HepG2 (cell line): ENCODE measurements around the gene GLB1L. TPM values are rescaled to one million over a fixed set of nuclear protein-coding genes. Genes with fewer than 3 reads are reported as not detected.

Experiments
- CBX5 ChIP-seq: sonication (generic); formaldehyde crosslinking; IDR thresholded peaks from 2 replicates; pipeline ENCODE4 v1.4.0; 2020; ENCODE audit warnings: missing genetic modification reagents, borderline replicate concordance
- FOXC1 ChIP-seq: sonication (generic); formaldehyde crosslinking; IDR thresholded peaks from 2 replicates; pipeline ENCODE4 v1.8.0; 2022; ENCODE audit warnings: mild to moderate bottlenecking, missing genetic modification reagents, borderline replicate concordance
- HNF4G ChIP-seq, 2 experiments: sonication (generic) in 1 of 2; formaldehyde crosslinking in 1 of 2; IDR thresholded peaks; 2 replicates each; pipeline versions ENCODE4 v1.4.0 to v1.6.1; 2011 to 2020; ENCODE audit warnings: borderline replicate concordance in 2 of 2, low read depth in 2 of 2, mild to moderate bottlenecking in 2 of 2, low read length in 1 of 2, missing genetic modification reagents in 1 of 2, moderate library complexity in 1 of 2
- KLF6 ChIP-seq: IDR thresholded peaks from 2 replicates; pipeline ENCODE4 v1.8.0; 2016; ENCODE audit warnings: missing biosample characterization, missing genetic modification reagents
- MAZ ChIP-seq, 2 experiments: sonication (generic) in 1 of 2; formaldehyde crosslinking in 1 of 2; IDR thresholded peaks; 2 replicates each; pipeline versions ENCODE4 v1.5.0 to v1.6.1; 2012 to 2020; ENCODE audit warnings: low read depth in 2 of 2, mild to moderate bottlenecking in 2 of 2, borderline replicate concordance in 1 of 2, improper control_type of control experiment in 1 of 2, low read length in 1 of 2, missing genetic modification reagents in 1 of 2, moderate library complexity in 1 of 2
- MNT ChIP-seq: fragments of 450-650 bp; IDR thresholded peaks from 2 replicates; pipeline ENCODE4 v1.6.1; 2016
- MYC ChIP-seq: sonication (generic); formaldehyde crosslinking; IDR thresholded peaks from 2 replicates; pipeline ENCODE4 v1.9.0; 2021; ENCODE audit warnings: missing genetic modification reagents, borderline replicate concordance
- NKX3-1 ChIP-seq: sonication (generic); formaldehyde crosslinking; IDR thresholded peaks from 2 replicates; pipeline ENCODE4 v1.5.0; 2020; ENCODE audit warnings: missing genetic modification reagents
- PTBP1 ChIP-seq: fragments of 200-400 bp; formaldehyde crosslinking; IDR thresholded peaks from 2 replicates; pipeline ENCODE4 v1.6.1; 2018; ENCODE audit warnings: low read length, low read depth; ENCODE audit not compliant: poor library complexity, severe bottlenecking
- RXRA ChIP-seq: sonication (generic); formaldehyde crosslinking; IDR thresholded peaks from 2 replicates; pipeline ENCODE4 v1.5.1; 2020; ENCODE audit warnings: missing genetic modification reagents
- SAFB2 ChIP-seq: sonication (generic); formaldehyde crosslinking; IDR thresholded peaks from 2 replicates; pipeline ENCODE4 v1.5.1; 2020; ENCODE audit warnings: missing genetic modification reagents, low read depth, mild to moderate bottlenecking, borderline replicate concordance
- SMAD3 ChIP-seq: sonication (generic); formaldehyde crosslinking; IDR thresholded peaks from 2 replicates; pipeline ENCODE4 v1.4.0; 2020; ENCODE audit warnings: missing genetic modification reagents
- TFE3 ChIP-seq: IDR thresholded peaks from 2 replicates; pipeline ENCODE4 v1.6.1; 2016
- XRCC5 ChIP-seq: fragments of 200-400 bp; formaldehyde crosslinking; optimal IDR thresholded peaks from 2 replicates; pipeline ENCODE3; 2017; ENCODE audit warnings: mild to moderate bottlenecking, low read length
- ZC3H4 ChIP-seq: sonication (generic); formaldehyde crosslinking; IDR thresholded peaks from 2 replicates; pipeline ENCODE4 v1.4.0; 2020; ENCODE audit warnings: missing genetic modification reagents, borderline replicate concordance
- ZNF124 ChIP-seq: sonication (generic); formaldehyde crosslinking; IDR thresholded peaks from 2 replicates; pipeline ENCODE4 v1.4.0; 2020; ENCODE audit warnings: missing genetic modification reagents
- ZNF446 ChIP-seq: sonication (generic); formaldehyde crosslinking; IDR thresholded peaks from 2 replicates; pipeline ENCODE4 v1.5.0; 2020; ENCODE audit warnings: mild to moderate bottlenecking, missing genetic modification reagents
- ZNF557 ChIP-seq: sonication (generic); formaldehyde crosslinking; IDR thresholded peaks from 2 replicates; pipeline ENCODE4 v1.4.0; 2020; ENCODE audit warnings: missing genetic modification reagents
- ZNF567 ChIP-seq: sonication (generic); formaldehyde crosslinking; IDR thresholded peaks from 2 replicates; pipeline ENCODE4 v1.8.1; 2023; ENCODE audit warnings: mild to moderate bottlenecking, missing genetic modification reagents, borderline replicate concordance
- ZNF780A ChIP-seq: sonication (generic); formaldehyde crosslinking; IDR thresholded peaks from 2 replicates; pipeline ENCODE4 v1.8.0; 2022; ENCODE audit warnings: mild to moderate bottlenecking, missing genetic modification reagents, moderate library complexity
- ZSCAN30 ChIP-seq: sonication (generic); formaldehyde crosslinking; IDR thresholded peaks from 2 replicates; pipeline ENCODE4 v1.5.0; 2020; ENCODE audit warnings: mild to moderate bottlenecking, missing genetic modification reagents
- polyA plus RNA-seq, 8 experiments: library from polyadenylated mRNA; depleted of rRNA in 3 of 8; stranded (reverse) in 7 of 8; unstranded in 1 of 8; fragments of >200 nt; fragmentation: Illumina TruSeq in 4 of 8; extraction: Trizol in 4 of 8; gene quantifications; 2 replicates each; pipeline versions ENCODE4 v1.2.1 to v1.2.3, GENCODE V29; 2011 to 2016; ENCODE audit warnings: low read depth in 4 of 8, missing spikeins in 1 of 8, mixed read lengths in 1 of 8; ENCODE audit not compliant: insufficient read depth in 1 of 8
- total RNA-seq, 5 experiments: library from RNA; depleted of rRNA; stranded (reverse); fragments of >200 nt; fragmentation: Illumina TruSeq; extraction: Trizol; gene quantifications; 2 replicates each; pipeline ENCODE4 v1.2.3, GENCODE V29; 2016; ENCODE audit warnings: low read depth in 1 of 5
- TF ChIP-seq, protein P1 (sequence below): IDR thresholded peaks from 2 replicates; pipeline ENCODE4 v1.6.1; 2012; ENCODE audit warnings: low read depth, low read length, improper control_type of control experiment
- TF ChIP-seq, protein P2 (sequence below): sonication (generic); formaldehyde crosslinking; IDR thresholded peaks from 2 replicates; pipeline ENCODE4 v1.5.0; 2020; ENCODE audit warnings: missing genetic modification reagents

The GLB1L gene
- total and polyA plus RNA-seq, 2 of the 13 experiments (the other 11 are each of a cell fraction or from before 2014, with no cell fraction given): 6.8 to 7.3 TPM

DNA sequence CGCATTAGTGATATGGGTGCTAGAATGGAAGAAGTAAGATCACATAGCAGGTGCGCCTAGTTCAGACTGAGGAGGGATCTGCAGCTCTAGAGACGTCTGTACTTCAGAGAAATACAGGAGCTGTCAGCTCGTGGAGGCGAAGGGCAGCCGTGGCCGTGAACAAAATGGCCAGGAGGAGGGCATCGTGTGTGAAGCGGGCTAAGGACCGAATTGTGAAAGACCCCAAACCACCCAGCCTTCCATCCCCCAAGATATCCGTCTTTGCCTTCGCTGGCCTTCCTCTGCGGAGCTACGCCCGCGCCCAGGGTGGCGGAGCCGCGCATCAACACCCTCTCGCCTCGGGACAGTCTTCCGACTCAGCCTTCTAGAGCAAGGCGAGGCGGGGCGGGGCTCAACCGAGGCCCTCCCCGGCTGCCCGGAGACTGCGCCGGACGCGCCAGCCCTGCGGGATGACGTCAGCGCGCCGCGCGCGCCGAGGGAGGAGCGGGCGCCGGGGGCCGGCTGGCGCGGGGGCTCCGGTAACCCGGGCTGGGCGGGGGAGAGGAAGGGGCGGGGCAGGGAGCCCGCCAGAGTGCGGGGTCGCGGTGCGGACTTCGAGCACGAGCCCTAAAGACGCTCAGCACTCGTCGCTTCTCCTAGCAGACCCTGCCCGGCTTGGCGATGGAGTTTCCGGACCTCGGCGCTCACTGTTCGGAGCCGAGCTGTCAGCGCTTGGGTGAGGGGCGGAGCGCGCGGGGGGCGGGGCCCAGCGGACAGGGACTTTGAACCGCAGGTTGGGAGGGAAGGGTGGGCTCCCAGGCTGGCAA is 38.7 kb downstream of the GLB1L start, which contains the start of gene ZFAND2B (continued):
- TF ChIP-seq ZNF446 (no peak; the same call in 1 of the 2 replicates), MNT (no peak), CBX5 (no peak; the same call in 1 of the 2 replicates), SAFB2 (CRISPR knock-in tag) (peak; percentile 72; the same call in 1 of the 2 replicates), KLF6 (peak; percentile 51; the same call in 1 of the 2 replicates), NKX3-1 (CRISPR knock-in tag) (no peak), ZC3H4 (CRISPR knock-in tag) (peak; percentile 66; the same call in 1 of the 2 replicates), ZNF567 (CRISPR knock-in tag) (no peak), ZSCAN30 (CRISPR knock-in tag) (peak; percentile 71; the same call in 1 of the 2 replicates), FOXC1 (CRISPR knock-in tag) (peak; percentile 95), PTBP1 (peak; percentile 87), RXRA (CRISPR knock-in tag) (0 out of 2 replicates have a peak, but pooled peaks have one; percentile 73), ZNF557 (CRISPR knock-in tag) (peak; percentile 90; the same call in 1 of the 2 replicates), XRCC5 (peak; percentile 89), MAZ (IDR thresholded peaks at IDR 0.05; ENCODE audit: borderline replicate concordance, low read depth, low read length) (peak; percentile 85), MAZ (CRISPR knock-in tag; IDR thresholded peaks at IDR 0.05; ENCODE audit: low read depth) (peak; percentile 83; the same call in 1 of the 2 replicates), HNF4G (IDR thresholded peaks at IDR 0.05; ENCODE audit: borderline replicate concordance, low read depth, low read length) (peak; percentile 93), HNF4G (CRISPR knock-in tag; IDR thresholded peaks at IDR 0.05; ENCODE audit: borderline replicate concordance, low read depth) (no peak), ZNF124 (CRISPR knock-in tag) (peak; percentile 85), ZNF780A (0 out of 2 replicates have a peak, but pooled peaks have one; percentile 31), SMAD3 (CRISPR knock-in tag) (peak; percentile 44; the same call in 1 of the 2 replicates), MYC (CRISPR knock-in tag) (peak; percentile 76), TFE3 (CRISPR knock-in tag) (peak; percentile 19; the same call in 1 of the 2 replicates)
- TF ChIP-seq, protein P1, sequence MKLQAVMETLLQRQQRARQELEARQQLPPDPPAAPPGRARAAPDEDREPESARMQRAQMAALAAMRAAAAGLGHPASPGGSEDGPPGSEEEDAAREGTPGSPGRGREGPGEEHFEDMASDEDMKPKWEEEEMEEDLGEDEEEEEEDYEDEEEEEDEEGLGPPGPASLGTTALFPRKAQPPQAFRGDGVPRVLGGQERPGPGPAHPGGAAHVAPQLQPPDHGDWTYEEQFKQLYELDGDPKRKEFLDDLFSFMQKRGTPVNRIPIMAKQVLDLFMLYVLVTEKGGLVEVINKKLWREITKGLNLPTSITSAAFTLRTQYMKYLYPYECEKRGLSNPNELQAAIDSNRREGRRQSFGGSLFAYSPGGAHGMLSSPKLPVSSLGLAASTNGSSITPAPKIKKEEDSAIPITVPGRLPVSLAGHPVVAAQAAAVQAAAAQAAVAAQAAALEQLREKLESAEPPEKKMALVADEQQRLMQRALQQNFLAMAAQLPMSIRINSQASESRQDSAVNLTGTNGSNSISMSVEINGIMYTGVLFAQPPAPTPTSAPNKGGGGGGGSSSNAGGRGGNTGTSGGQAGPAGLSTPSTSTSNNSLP: no peak
- TF ChIP-seq, protein P2, sequence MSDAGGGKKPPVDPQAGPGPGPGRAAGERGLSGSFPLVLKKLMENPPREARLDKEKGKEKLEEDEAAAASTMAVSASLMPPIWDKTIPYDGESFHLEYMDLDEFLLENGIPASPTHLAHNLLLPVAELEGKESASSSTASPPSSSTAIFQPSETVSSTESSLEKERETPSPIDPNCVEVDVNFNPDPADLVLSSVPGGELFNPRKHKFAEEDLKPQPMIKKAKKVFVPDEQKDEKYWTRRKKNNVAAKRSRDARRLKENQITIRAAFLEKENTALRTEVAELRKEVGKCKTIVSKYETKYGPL: no peak
